ENCODE data around the gene RAB34.

- TF ChIP-seq CTCF (IDR thresholded peaks at IDR 0.05) (no peak), EZH2 (IDR thresholded peaks at IDR 0.05; ENCODE audit: borderline replicate concordance, insufficient read depth, low read depth, low read length, poor library complexity, severe bottlenecking) (no peak)
Measured at GRCh38 chr17:28747801-28748750, 30.4 kb upstream of the RAB34 start.
